Left ventricle myocardium inferior (tissue), 1 donor: ENCODE results near the gene MYBBP1A. TPM values are rescaled to one million over a fixed set of nuclear protein-coding genes. Genes with fewer than 3 reads are reported as not detected.

ENCODE experiments used
- total RNA-seq: library from RNA; stranded (reverse); fragmentation: NEBNext Ultra II Directional; extraction: Animal tissue kit (Norgen Biotek cat#: 25700); gene quantifications from one replicate; pipeline ENCODE4 v1.2.1, GENCODE V29; 2021
- donor health status: DM: no; HTN: yes; CAD: no; lungs with severe emphysema.

MYBBP1A gene
- total RNA-seq, 1 donor from 2014 or later = 21.3 TPM

Other genes starting within 250 kb of the MYBBP1A start
- gene UBE2G1, start 188.7 kb downstream of the MYBBP1A start, total RNA-seq = 92.8 TPM
- gene SPNS3, start 121.4 kb downstream of the MYBBP1A start, total RNA-seq = 1.7 TPM
- 11.2 TPM for gene SPNS2, start 56.5 kb downstream of the MYBBP1A start, total RNA-seq
- gene GGT6, start 5.2 kb upstream of the MYBBP1A start, total RNA-seq = not detected
- gene SMTNL2, start 29.1 kb upstream of the MYBBP1A start, total RNA-seq = 33.4 TPM
- 0.33 TPM for gene ALOX15, start 86.3 kb upstream of the MYBBP1A start, total RNA-seq
- 37.1 TPM for gene PELP1, start 148.8 kb upstream of the MYBBP1A start, total RNA-seq
- gene ARRB2, start 155.2 kb upstream of the MYBBP1A start, total RNA-seq = 28.1 TPM
- 18.0 TPM for gene MED11, start 176.0 kb upstream of the MYBBP1A start, total RNA-seq
- gene ZMYND15, start 184.4 kb upstream of the MYBBP1A start, total RNA-seq = 0.08 TPM
- 3.1 TPM for gene CXCL16, start 184.5 kb upstream of the MYBBP1A start, total RNA-seq
- gene TM4SF5, start 216.5 kb upstream of the MYBBP1A start, total RNA-seq = not detected
- 0.63 TPM for gene VMO1, start 231.0 kb upstream of the MYBBP1A start, total RNA-seq
- not detected for gene GLTPD2, start 233.6 kb upstream of the MYBBP1A start, total RNA-seq
- 183 TPM for gene PSMB6, start 240.8 kb upstream of the MYBBP1A start, total RNA-seq